PC-9 (cell line): ENCODE data around the gene SBF1. TPM values are rescaled to one million over a fixed set of nuclear protein-coding genes. Genes with fewer than 3 reads are reported as not detected.

Source experiments
- BruUV-seq: library from RNA; stranded (reverse); fragments of 400-500 nt; replicated peaks from 2 replicates; lab custom pipeline; 2021; lab: Mats Ljungman, UMichigan
- CTCF ChIA-PET: fragments of 300-600 bp; sonication (Branson Sonifier 250); formaldehyde crosslinking; loops from one replicate; lab custom pipeline; 2022; ENCODE audit warnings: antibody characterized with exemption; lab: Charles Lee
- POLR2A ChIA-PET: fragments of 300-600 bp; sonication (Branson Sonifier 250); formaldehyde crosslinking; loops from one replicate; lab custom pipeline; 2022; ENCODE audit warnings: antibody characterized with exemption; ENCODE audit not compliant: unreplicated experiment; lab: Charles Lee
- DNase-seq, 2 experiments: peaks; one replicate each; pipeline versions ENCODE4 v3.0.0 to v3.0.0-alpha.2; 2015 to 2022; ENCODE audit warnings: mixed read lengths in 1 of 2
- H2AFZ ChIP-seq: fragments of 200-600 bp; sonication (generic); 2 replicates; pipeline ENCODE4 v1.8.1; 2017; ENCODE audit warnings: antibody characterized with exemption
- H3F3A ChIP-seq: fragments of 200-600 bp; sonication (generic); 2 replicates; pipeline ENCODE4 v1.8.1; 2017; ENCODE audit warnings: antibody characterized with exemption, mild to moderate bottlenecking, low read depth; ENCODE audit not compliant: insufficient read depth
- H3K27ac ChIP-seq: fragments of 200-600 bp; sonication (generic); 2 replicates; pipeline ENCODE4 v1.6.1; 2016; ENCODE audit warnings: mixed run types
- H3K27me3 ChIP-seq: fragments of 200-600 bp; sonication (generic); 2 replicates; pipeline ENCODE4 v1.6.1; 2016; ENCODE audit warnings: low read depth, mixed run types; ENCODE audit not compliant: insufficient read depth
- H3K36me3 ChIP-seq: fragments of 200-600 bp; sonication (generic); 2 replicates; pipeline ENCODE4 v1.6.1; 2016; ENCODE audit warnings: low read depth, mixed run types
- H3K4me1 ChIP-seq: fragments of 200-600 bp; sonication (generic); replicated peaks from 2 replicates; pipeline ENCODE4 v1.6.1; 2016; ENCODE audit warnings: mixed run types; ENCODE audit not compliant: insufficient read depth
- H3K4me2 ChIP-seq: fragments of 200-600 bp; sonication (generic); 2 replicates; pipeline ENCODE4 v1.6.1; 2017; ENCODE audit warnings: mixed run types
- H3K4me3 ChIP-seq: fragments of 200-600 bp; sonication (generic); 2 replicates; pipeline ENCODE4 v1.6.1; 2016; ENCODE audit warnings: mixed run types
- H3K79me2 ChIP-seq: fragments of 200-600 bp; sonication (generic); 2 replicates; pipeline ENCODE4 v1.6.1; 2017; ENCODE audit warnings: low read depth, mixed run types
- H3K9me2 ChIP-seq: fragments of 200-600 bp; sonication (generic); 2 replicates; pipeline ENCODE4 v1.8.1; 2017; ENCODE audit warnings: mild to moderate bottlenecking; ENCODE audit not compliant: insufficient read depth
- H3K9me3 ChIP-seq: fragments of 200-600 bp; sonication (generic); 2 replicates; pipeline ENCODE4 v1.8.1; 2016; ENCODE audit warnings: low read depth; ENCODE audit not compliant: insufficient read depth
- H4K20me1 ChIP-seq: fragments of 200-600 bp; sonication (generic); 2 replicates; pipeline ENCODE4 v1.8.1; 2017; ENCODE audit not compliant: insufficient read depth
- CTCF ChIP-seq: fragments of 200-600 bp; sonication (generic); conservative IDR thresholded peaks from 2 replicates; pipeline ENCODE4 v1.6.1; 2017; ENCODE audit warnings: mixed run types, antibody characterized with exemption, mild to moderate bottlenecking, moderate library complexity
- EZH2 ChIP-seq: fragments of 200-600 bp; sonication (generic); IDR thresholded peaks from 2 replicates; pipeline ENCODE4 v1.8.0; 2017; ENCODE audit warnings: antibody characterized with exemption, low read depth
- intact Hi-C: fragments of 100-400 bp; cut with micrococcal nuclease; formaldehyde crosslinking; loops from one replicate; pipeline ENCODE4 v1.10.0; 2022; ENCODE audit not compliant: unreplicated experiment
- total RNA-seq: library from RNA; stranded (reverse); gene quantifications from 2 replicates; pipeline ENCODE4 v1.2.3, GENCODE V29; 2021

Gene SBF1
- total RNA-seq, 1 experiment from 2014 or later = 85.2 TPM

DNA sequence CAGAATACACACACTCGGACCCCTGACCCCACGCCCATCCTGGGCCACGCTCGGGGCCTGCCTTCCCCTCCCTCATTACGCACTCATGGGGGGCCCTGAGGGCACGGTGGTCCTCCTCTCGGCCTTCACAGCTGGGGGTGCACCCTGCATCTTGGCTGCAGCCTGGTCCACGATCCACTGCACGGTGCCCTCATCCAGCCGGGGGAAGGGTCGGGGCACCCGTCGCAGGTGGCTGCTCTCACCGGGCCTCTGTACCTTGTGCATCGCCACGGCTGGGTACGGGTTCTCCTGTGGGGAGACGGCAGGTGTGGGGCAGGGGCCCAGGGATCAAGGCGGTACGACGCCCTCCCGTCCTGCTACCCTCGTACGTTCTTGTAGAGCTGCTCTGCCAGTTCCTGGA lies 10.4 kb downstream of the SBF1 start:
- no peak overlapping the region for H3K4me3 ChIP-seq
- peaks cover 11% of the 10 kb centered on the region for H3K4me1 ChIP-seq
- POLR2A ChIA-PET = no interaction called here
- H3K9me2 ChIP-seq = no peaks in the 10 kb centered on the region
- DNase-seq = no peak
- intact Hi-C loops = loop anchor here (5.0 kb wide), 1 partner anchor 33 kb away; no protein-coding TSS in a partner anchor
- no peak overlapping the region for H3K4me2 ChIP-seq
- BruUV-seq = no TSS peak
- CTCF ChIA-PET = no interaction called here
- H3K27me3 ChIP-seq = no peaks in the 10 kb centered on the region
- TF ChIP-seq EZH2 (no peak), CTCF (no peak)
- peaks cover 59% of the 10 kb centered on the region for H4K20me1 ChIP-seq
- no peaks in the 10 kb centered on the region for H3K9me3 ChIP-seq
- peaks cover 20% of the 10 kb centered on the region for H3F3A ChIP-seq
- peaks cover 18% of the 10 kb centered on the region for H3K79me2 ChIP-seq
- no peak overlapping the region for H2AFZ ChIP-seq
- no peak overlapping the region for H3K27ac ChIP-seq
- H3K36me3 ChIP-seq = peaks cover 41% of the 10 kb centered on the region

DNA sequence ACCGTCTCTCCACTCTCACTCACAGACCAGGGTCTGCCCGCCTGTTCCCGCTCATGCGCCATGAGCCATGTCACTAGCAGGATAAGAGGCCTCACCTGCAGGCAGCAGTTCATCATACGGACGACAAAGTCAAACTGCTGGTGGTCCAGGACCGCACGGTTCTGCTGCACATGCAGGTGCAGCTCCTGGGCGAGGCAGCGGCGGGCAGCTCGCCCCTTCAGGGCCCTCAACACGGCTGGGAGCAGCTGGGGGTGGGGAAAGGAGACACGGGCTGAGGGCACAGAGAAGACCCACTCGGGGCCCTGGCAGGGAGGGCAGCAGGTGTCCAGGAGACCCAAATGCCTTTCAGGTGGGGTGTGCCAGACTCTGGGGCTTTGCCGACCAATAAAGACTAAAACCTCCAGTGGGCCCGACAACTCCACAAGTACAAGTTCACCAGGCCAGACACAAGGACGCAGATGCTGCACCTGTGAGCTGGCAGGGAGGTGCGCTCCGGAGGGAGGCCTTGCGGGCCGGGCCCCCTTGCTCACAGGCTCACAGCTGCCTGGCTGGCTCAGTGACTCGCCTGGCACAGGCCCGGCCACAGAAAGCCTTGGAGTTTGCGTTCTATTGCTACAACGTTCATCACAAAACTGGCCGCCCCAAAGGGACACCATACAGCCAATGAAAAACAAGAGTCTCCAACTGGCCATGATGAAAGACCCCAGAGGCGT lies 11.5 kb downstream of the SBF1 start:
- H3K4me3 ChIP-seq = no peak overlapping the region
- intact Hi-C loops = loop anchor here (5.0 kb wide), 1 partner anchor 34 kb away; no protein-coding TSS in a partner anchor
- no peak for TF ChIP-seq EZH2
- no peak for TF ChIP-seq CTCF
- no peaks in the 10 kb centered on the region for H3K27me3 ChIP-seq
- no peaks in the 10 kb centered on the region for H3K4me1 ChIP-seq
- H3K79me2 ChIP-seq = peaks cover 7% of the 10 kb centered on the region
- H3K4me2 ChIP-seq = no peak overlapping the region
- H3F3A ChIP-seq = peaks cover 10% of the 10 kb centered on the region; the same call in 1 of the 2 replicates
- H4K20me1 ChIP-seq = peaks cover 54% of the 10 kb centered on the region
- peaks cover 50% of the 10 kb centered on the region for H3K36me3 ChIP-seq
- H3K9me2 ChIP-seq = no peaks in the 10 kb centered on the region
- CTCF ChIA-PET = no interaction called here
- no peak overlapping the region for H2AFZ ChIP-seq
- H3K27ac ChIP-seq = no peak overlapping the region
- DNase-seq = no peak
- no TSS peak for BruUV-seq
- POLR2A ChIA-PET = interaction anchor here (0.6 kb wide), 1 partner anchor 496 kb away, joined by 5 read pairs; no protein-coding TSS in a partner anchor
- H3K9me3 ChIP-seq = no peaks in the 10 kb centered on the region

DNA sequence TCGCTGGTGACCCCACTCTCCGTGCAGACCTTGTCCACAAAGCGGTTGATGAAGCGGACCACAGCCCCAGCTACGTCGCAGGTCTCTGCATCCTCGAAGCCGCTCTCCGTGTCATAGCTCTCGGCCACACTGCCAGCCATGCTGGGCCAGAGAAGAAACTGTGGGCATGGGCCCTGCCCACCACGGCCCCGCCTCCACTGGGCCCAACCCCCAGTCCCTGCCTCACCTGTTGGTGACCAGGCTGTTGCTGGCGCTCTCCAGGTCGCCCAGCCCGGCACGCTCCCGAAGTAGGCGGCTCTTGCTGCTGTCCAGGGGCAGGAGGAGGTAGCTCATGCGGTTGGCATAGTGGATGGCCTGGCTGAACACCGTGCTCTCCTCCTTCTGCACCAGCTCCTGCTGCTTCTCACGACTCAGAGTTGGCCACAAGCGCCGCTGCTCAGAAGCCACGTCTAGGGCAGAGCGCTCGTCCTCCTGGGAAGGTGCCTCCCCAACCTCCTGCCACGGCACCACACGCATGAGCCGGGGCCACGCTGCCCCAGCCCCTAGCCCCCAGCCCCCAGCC lies 12.8 kb downstream of the SBF1 start:
- CTCF ChIA-PET = interaction anchor here (0.6 kb wide), 1 partner anchor 15 kb away, joined by 3 read pairs; no protein-coding TSS in a partner anchor
- Histone ChIP-seq H3K9me3 (no peaks in the 10 kb centered on the region), H3F3A (peaks cover 10% of the 10 kb centered on the region; the same call in 1 of the 2 replicates)

More for the DNA sequence above, 12.8 kb downstream of the SBF1 start:
- no peak for DNase-seq
- BruUV-seq = no TSS peak
- Histone ChIP-seq H3K4me3 (no peak overlapping the region), H3K9me2 (no peaks in the 10 kb centered on the region), H3K36me3 (peaks cover 48% of the 10 kb centered on the region), H4K20me1 (peaks cover 51% of the 10 kb centered on the region; the same call in 1 of the 2 replicates), H3K4me1 (no peaks in the 10 kb centered on the region), H3K27me3 (no peaks in the 10 kb centered on the region), H3K27ac (no peak overlapping the region), H3K4me2 (no peak overlapping the region), H3K79me2 (no peaks in the 10 kb centered on the region), H2AFZ (no peak overlapping the region)
- intact Hi-C loops = loop anchor here (5.0 kb wide), 1 partner anchor 35 kb away; no protein-coding TSS in a partner anchor
- POLR2A ChIA-PET = no interaction called here
- no peak for TF ChIP-seq EZH2
- no peak for TF ChIP-seq CTCF
